GM10266 (cell line): ENCODE measurements around the gene DCC.

Experiments used
- DNase-seq: peaks from one replicate; pipeline ENCODE4 v3.0.0; 2012; ENCODE audit errors: extremely low spot score
- CTCF ChIP-seq: IDR thresholded peaks from 2 replicates; pipeline ENCODE4 v1.5.1; 2012; ENCODE audit warnings: mild to moderate bottlenecking, low read depth; ENCODE audit not compliant: control insufficient read depth, insufficient read depth; ENCODE audit errors: missing control alignments

DCC gene

GRCh38 chr18:52489396-52490306, 149.7 kb downstream of the DCC start:
- TF ChIP-seq CTCF: no peak

GRCh38 chr18:52496426-52496825, 156.4 kb downstream of the DCC start:
- no peak for TF ChIP-seq CTCF
- DNase-seq: no peak

More at GRCh38 chr18:52489396-52490306, 149.7 kb downstream of the DCC start:
- DNase-seq: no peak

GRCh38 chr18:52499016-52499415, 159.0 kb downstream of the DCC start:
- TF ChIP-seq CTCF: no peak
- no peak for DNase-seq

GRCh38 chr18:52499644-52500043, 159.6 kb downstream of the DCC start:
- no peak for DNase-seq
- TF ChIP-seq CTCF: no peak

- DNase-seq: no peak
- TF ChIP-seq CTCF: no peak
Observed at GRCh38 chr18:52504589-52504988, 164.6 kb downstream of the DCC start.

- no peak for TF ChIP-seq CTCF
- no peak for DNase-seq
Observed at GRCh38 chr18:52510139-52510538, 170.1 kb downstream of the DCC start.

- TF ChIP-seq CTCF: no peak
Observed at GRCh38 chr18:52518086-52518485, 178.1 kb downstream of the DCC start.

More at GRCh38 chr18:52518086-52518485, 178.1 kb downstream of the DCC start:
- DNase-seq: no peak
